Measurements from ENCODE around the gene SEC63.
"Not testable (repeated sequence)": the region's sequence is repeated elsewhere in the genome, so short reads cannot be mapped to it uniquely, and the experiment has no call there.

SEC63 gene

DNA sequence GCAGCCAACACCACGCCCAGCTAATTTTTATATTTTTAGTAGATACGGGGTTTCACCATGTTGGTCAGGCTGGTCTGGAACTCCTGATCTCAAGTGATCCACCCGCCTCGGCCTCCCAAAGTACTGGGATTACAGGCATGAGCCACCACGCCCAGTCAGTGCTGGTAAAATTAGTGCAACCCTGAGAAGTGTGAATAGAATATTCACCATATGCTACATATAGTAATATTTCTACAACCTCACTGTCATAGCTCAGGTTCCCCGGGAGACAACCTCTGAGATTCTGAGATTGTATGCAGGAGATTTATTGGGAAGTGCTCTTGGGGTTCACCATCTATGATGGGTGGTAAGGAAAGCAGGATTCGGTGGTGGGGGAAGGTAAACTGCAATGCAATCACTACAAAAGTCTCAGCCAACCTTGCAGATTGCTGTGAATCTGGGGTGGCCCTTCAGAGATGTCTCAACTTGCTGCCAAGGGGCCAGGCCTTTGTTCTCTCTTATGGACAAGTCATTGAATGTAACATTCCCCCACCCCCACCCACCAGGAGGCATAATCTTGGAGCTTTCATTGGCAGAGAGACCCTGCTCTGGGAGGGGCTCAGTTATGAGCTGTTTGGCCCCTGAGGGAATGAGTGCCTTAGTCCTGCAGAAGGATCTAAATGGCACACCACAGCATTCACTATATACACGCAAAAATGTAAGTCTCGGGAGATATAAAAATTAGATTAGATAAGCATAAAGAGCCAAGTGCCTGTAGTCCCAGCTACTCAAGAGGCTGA is 34.0 kb upstream of the SEC63 start:
- H3K4me3 ChIP-seq (ENCODE audit: low read length) = no peak overlapping the region
- no peak for DNase-seq (ENCODE audit: low read depth)

DNA sequence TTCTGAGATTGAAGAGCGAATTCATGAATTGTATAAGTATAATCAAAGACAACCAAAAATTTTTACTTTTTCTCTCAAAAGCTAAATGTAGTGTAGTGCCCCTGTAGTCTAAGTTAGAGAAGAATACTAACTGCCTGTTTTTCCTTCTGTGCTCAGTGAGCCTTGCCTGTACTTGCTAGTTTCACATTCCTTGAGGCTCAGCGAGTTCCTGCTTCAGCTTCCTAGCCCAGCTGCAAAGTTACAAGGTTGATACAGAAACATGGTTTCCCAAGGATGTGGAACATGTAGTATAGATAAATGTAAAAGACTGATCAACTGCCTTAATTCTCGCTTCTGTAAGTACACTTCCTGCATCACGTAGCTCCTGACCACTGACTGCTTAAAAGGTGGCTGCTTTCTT is 33.1 kb upstream of the SEC63 start:
- no peak overlapping the region for H3K4me3 ChIP-seq (ENCODE audit: low read length)
- TF ChIP-seq, protein P1, sequence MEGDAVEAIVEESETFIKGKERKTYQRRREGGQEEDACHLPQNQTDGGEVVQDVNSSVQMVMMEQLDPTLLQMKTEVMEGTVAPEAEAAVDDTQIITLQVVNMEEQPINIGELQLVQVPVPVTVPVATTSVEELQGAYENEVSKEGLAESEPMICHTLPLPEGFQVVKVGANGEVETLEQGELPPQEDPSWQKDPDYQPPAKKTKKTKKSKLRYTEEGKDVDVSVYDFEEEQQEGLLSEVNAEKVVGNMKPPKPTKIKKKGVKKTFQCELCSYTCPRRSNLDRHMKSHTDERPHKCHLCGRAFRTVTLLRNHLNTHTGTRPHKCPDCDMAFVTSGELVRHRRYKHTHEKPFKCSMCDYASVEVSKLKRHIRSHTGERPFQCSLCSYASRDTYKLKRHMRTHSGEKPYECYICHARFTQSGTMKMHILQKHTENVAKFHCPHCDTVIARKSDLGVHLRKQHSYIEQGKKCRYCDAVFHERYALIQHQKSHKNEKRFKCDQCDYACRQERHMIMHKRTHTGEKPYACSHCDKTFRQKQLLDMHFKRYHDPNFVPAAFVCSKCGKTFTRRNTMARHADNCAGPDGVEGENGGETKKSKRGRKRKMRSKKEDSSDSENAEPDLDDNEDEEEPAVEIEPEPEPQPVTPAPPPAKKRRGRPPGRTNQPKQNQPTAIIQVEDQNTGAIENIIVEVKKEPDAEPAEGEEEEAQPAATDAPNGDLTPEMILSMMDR (conservative IDR thresholded peaks at IDR 0.05; ENCODE audit: low read depth, low read length) = no peak
- no peak for DNase-seq (ENCODE audit: low read depth)

More for the DNA sequence above, 34.0 kb upstream of the SEC63 start:
- TF ChIP-seq, protein P1 (conservative IDR thresholded peaks at IDR 0.05; ENCODE audit: low read depth, low read length) = no peak

DNA sequence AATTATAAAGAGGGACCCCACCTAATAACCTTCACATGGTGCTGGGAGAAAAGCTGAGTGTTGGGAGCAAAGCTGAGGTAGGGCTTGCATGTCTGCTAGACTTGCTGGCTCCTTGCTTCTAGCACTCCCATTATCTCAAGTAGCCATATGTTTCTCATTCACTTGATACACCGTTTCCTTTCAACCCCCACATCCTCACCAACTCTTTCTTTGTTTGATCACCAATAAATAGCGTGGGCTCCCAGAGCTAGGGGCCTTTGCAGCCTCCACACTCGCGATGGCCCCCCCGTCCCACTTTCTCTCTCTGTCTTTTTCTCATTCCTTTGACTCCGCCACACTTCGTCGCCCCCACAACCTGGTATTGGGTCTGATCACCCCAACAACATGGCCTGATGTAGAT is 32.6 kb upstream of the SEC63 start:
- not testable (repeated sequence) for H3K4me3 ChIP-seq (ENCODE audit: low read length); DNase-seq (ENCODE audit: low read depth)

DNA sequence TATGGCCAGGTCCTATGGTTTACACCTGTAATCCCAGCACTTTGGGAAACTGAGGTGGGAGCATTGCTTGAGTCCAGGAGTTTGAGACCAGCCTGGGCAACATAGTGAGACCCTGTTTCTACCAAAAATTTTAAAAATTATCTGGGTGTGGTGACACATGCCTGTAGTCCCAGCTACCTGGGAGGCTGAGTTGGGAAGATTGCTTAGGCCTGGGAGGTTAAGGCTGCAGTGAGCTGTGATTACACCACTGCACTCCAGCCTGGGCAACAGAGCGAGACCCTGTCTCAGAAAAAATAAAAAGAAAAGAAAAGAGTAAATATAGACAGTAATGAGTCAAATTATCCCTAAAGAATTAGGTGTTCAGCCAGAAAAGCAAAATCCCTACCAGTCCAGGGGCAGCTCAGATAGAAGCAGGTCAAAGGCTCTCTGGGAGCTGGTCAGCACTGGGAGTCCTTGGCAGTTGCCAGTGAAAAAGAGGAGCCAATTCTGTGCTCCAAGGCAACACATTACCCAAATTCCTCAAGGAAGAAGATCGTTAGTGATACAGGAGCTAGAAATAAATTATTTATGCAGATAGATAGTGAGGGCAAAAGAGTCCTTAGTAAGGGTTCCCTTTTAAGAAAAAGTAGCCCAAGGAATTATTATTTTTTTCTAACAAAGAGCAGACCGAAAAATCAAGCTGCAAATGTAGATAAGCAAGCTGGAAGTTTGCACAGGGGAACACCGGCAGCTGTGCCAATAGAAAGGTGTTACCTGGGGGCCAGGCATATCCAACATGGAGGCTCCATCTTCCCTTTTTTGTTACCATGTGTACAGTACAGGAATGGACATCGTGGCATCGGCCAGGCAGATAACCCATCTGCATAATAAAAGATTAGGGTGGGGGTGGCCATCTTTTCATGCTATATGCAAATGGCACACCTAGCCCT is 31.4 kb upstream of the SEC63 start:
- no peak overlapping the region for H3K4me3 ChIP-seq (ENCODE audit: low read length)
- TF ChIP-seq, protein P1 (conservative IDR thresholded peaks at IDR 0.05; ENCODE audit: low read depth, low read length) = no peak
- no peak for DNase-seq (ENCODE audit: low read depth)

DNA sequence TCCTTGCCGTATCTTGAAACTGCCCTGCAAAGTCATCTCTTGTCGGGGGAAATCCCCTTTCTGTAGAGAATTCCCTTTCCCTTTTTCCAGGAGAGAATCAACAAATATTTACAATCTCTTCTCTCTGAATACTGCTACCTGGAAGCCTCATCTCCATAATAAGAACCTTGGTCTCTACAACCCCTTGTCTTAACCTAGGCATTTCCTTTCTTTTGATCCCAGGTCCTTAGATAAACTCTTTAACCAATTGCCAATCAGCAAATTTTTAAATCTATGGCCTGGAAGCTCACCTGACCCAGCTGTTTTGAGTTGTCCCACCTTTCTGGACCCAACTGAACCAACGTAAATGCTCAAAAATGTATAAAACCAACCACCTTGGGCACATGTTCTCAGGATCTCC is 30.6 kb upstream of the SEC63 start:
- no peak for DNase-seq (ENCODE audit: low read depth)
- H3K4me3 ChIP-seq (ENCODE audit: low read length) = no peak overlapping the region
- TF ChIP-seq, protein P1 (conservative IDR thresholded peaks at IDR 0.05; ENCODE audit: low read depth, low read length) = no peak

DNA sequence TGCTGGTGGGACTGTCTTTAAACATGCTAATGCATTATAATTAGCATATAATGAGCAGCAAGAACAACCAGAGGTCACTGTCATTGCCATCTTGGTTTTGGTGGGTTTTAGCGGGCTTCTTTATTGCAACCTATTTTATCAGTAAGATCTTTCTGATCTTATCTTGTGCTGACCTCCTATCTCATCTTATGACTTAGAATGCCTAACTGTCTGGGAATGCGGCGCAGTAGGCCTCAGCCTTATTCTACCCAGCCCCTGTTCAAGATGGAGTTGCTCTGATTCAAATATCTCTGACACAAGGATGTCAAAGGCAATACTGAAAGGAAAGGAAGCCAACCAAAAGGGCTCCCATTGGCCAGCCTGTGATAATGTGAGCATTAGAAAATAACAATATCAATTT is 29.8 kb upstream of the SEC63 start:
- TF ChIP-seq, protein P1 (conservative IDR thresholded peaks at IDR 0.05; ENCODE audit: low read depth, low read length) = no peak
- H3K4me3 ChIP-seq (ENCODE audit: low read length) = no peak overlapping the region
- no peak for DNase-seq (ENCODE audit: low read depth)

DNA sequence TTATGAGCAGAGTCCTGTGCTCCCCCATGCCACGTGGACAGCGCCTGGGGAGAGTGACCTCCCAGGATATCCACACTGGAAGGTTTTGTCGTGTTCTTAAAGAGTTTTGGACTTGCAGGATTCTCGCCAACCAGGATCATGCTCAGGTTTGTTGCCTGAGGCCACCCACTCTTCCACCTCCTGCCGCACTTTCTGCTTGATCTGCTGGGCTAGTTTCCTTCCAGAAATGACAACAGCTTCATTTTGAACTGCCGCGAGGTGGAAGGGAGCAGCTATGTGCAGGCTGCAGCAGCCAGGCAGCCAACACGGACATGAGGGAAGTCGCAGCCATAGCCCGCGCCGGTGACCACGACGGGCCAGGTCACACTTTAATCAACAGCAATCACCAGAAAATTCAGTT is 27.7 kb upstream of the SEC63 start:
- DNase-seq (ENCODE audit: low read depth) = no peak
- no peak overlapping the region for H3K4me3 ChIP-seq (ENCODE audit: low read length)
- TF ChIP-seq, protein P1 (conservative IDR thresholded peaks at IDR 0.05; ENCODE audit: low read depth, low read length) = no peak
